IMR-90 (cell line): ENCODE data around the gene SLC2A11. TPM values are rescaled to one million over a fixed set of nuclear protein-coding genes. Genes with fewer than 3 reads are reported as not detected.

ENCODE experiments used
- ATAC-seq: fragments of 200-7000 bp; cut with Tn5 transposase; 2 replicates; pipeline ENCODE4 v1.9.1; 2020; ENCODE audit warnings: low read depth, mild to moderate bottlenecking, moderate library complexity
- BruUV-seq: library from RNA; stranded (reverse); fragments of 400-500 nt; replicated peaks from 2 replicates; lab custom pipeline; 2021; lab: Mats Ljungman, UMichigan
- CTCF ChIA-PET: fragments of 300-600 bp; formaldehyde crosslinking; extraction: SDS; loops from one replicate; lab custom pipeline; 2021; ENCODE audit warnings: antibody characterized with exemption; lab: Yijun Ruan, JAX
- POLR2A ChIA-PET: fragments of 300-600 bp; sonication (Branson Sonifier 250); formaldehyde crosslinking; loops from one replicate; lab custom pipeline; 2022; ENCODE audit warnings: antibody characterized with exemption; ENCODE audit not compliant: unreplicated experiment; lab: Charles Lee
- DNase-seq: peaks from one replicate; pipeline ENCODE4 v3.0.0; 2013
- H2AFZ ChIP-seq: replicated peaks from 2 replicates; pipeline ENCODE3; 2013; ENCODE audit warnings: low read length, mild to moderate bottlenecking; ENCODE audit not compliant: poor library complexity
- H2AK5ac ChIP-seq: 2 replicates; pipeline ENCODE4 v1.6.1; 2013; ENCODE audit warnings: low read depth, low read length, inconsistent platforms
- H2AK9ac ChIP-seq: replicated peaks from 2 replicates; pipeline ENCODE3; 2013; ENCODE audit warnings: mild to moderate bottlenecking, low read depth, low read length, moderate library complexity; ENCODE audit not compliant: poor library complexity
- H2BK120ac ChIP-seq: 2 replicates; pipeline ENCODE4 v1.6.1; 2013; ENCODE audit warnings: low read depth, low read length, inconsistent platforms
- H2BK15ac ChIP-seq: 3 replicates; pipeline ENCODE4 v1.6.1; 2013; ENCODE audit warnings: low read depth, low read length, inconsistent platforms
- H2BK20ac ChIP-seq: 2 replicates; pipeline ENCODE4 v1.6.1; 2013; ENCODE audit warnings: low read depth, mild to moderate bottlenecking, inconsistent platforms, low read length, moderate library complexity
- H2BK5ac ChIP-seq: 2 replicates; pipeline ENCODE4 v1.6.1; 2013; ENCODE audit warnings: mild to moderate bottlenecking, low read depth, low read length, inconsistent platforms; ENCODE audit not compliant: poor library complexity, severe bottlenecking
- H3K14ac ChIP-seq: replicated peaks from 2 replicates; pipeline ENCODE4 v1.6.1; 2013; ENCODE audit warnings: low read depth, low read length, inconsistent platforms
- H3K18ac ChIP-seq: 2 replicates; pipeline ENCODE4 v1.6.1; 2013; ENCODE audit warnings: low read depth, low read length, control low read depth
- H3K23ac ChIP-seq: 2 replicates; pipeline ENCODE4 v1.6.1; 2013; ENCODE audit warnings: low read depth, low read length, inconsistent platforms
- H3K27ac ChIP-seq: 2 replicates; pipeline ENCODE4 v1.5.1; 2013; ENCODE audit warnings: mild to moderate bottlenecking, control low read depth, low read length; ENCODE audit not compliant: insufficient read depth
- H3K27me3 ChIP-seq: 2 replicates; pipeline ENCODE4 v1.6.1; 2013; ENCODE audit warnings: low read length; ENCODE audit not compliant: control insufficient read depth, insufficient read depth
- H3K36me3 ChIP-seq: 2 replicates; pipeline ENCODE4 v1.6.1; 2013; ENCODE audit warnings: low read length, mixed read lengths; ENCODE audit not compliant: control insufficient read depth, insufficient read depth
- H3K4ac ChIP-seq: 2 replicates; pipeline ENCODE4 v1.6.1; 2013; ENCODE audit warnings: low read depth, low read length, inconsistent platforms
- H3K4me1 ChIP-seq: 2 replicates; pipeline ENCODE4 v1.6.1; 2013; ENCODE audit warnings: low read length, mixed read lengths; ENCODE audit not compliant: control insufficient read depth, insufficient read depth
- H3K4me2 ChIP-seq: 2 replicates; pipeline ENCODE4 v1.6.1; 2013; ENCODE audit warnings: low read depth, mild to moderate bottlenecking, control low read depth, low read length, moderate library complexity
- H3K4me3 ChIP-seq: 2 replicates; pipeline ENCODE4 v1.5.1; 2013; ENCODE audit warnings: low read depth, mild to moderate bottlenecking, control low read depth, low read length, moderate library complexity; ENCODE audit not compliant: insufficient read depth
- H3K56ac ChIP-seq: 2 replicates; pipeline ENCODE4 v1.6.1; 2013; ENCODE audit warnings: low read length, inconsistent platforms; ENCODE audit not compliant: insufficient read depth; ENCODE audit errors: extremely low read depth
- H3K79me1 ChIP-seq, 2 experiments: 2 replicates each; pipeline ENCODE4 v1.6.1; 2013; ENCODE audit warnings: low read length in 2 of 2, inconsistent platforms in 1 of 2, low read depth in 1 of 2
- H3K9ac ChIP-seq: 2 replicates; pipeline ENCODE4 v1.6.1; 2013; ENCODE audit warnings: low read depth, low read length, control low read depth
- H3K9me1 ChIP-seq: 2 replicates; pipeline ENCODE4 v1.6.1; 2013; ENCODE audit warnings: low read length, inconsistent platforms; ENCODE audit not compliant: insufficient read depth
- H3K9me3 ChIP-seq: 2 replicates; pipeline ENCODE4 v1.6.1; 2013; ENCODE audit warnings: low read length; ENCODE audit not compliant: control insufficient read depth, insufficient read depth
- H4K20me1 ChIP-seq: 2 replicates; pipeline ENCODE4 v1.6.1; 2013; ENCODE audit warnings: low read length, inconsistent platforms; ENCODE audit not compliant: insufficient read depth
- H4K5ac ChIP-seq: 2 replicates; pipeline ENCODE4 v1.6.1; 2013; ENCODE audit warnings: mild to moderate bottlenecking, low read depth, low read length, control low read depth
- H4K8ac ChIP-seq, 2 experiments: 2 replicates each; pipeline ENCODE4 v1.6.1; 2013; ENCODE audit warnings: low read depth in 2 of 2, low read length in 2 of 2, control low read depth in 1 of 2, inconsistent platforms in 1 of 2
- H4K91ac ChIP-seq: 2 replicates; pipeline ENCODE4 v1.6.1; 2013; ENCODE audit warnings: low read depth, low read length, inconsistent platforms; ENCODE audit not compliant: insufficient read depth
- BHLHE40 ChIP-seq: fragments of 150-350 bp; IDR thresholded peaks from 2 replicates; pipeline ENCODE4 v1.6.1; 2016; ENCODE audit warnings: mild to moderate bottlenecking, low read depth, low read length
- CEBPB ChIP-seq: IDR thresholded peaks from 2 replicates; pipeline ENCODE4 v1.6.1; 2012; ENCODE audit warnings: low read depth, low read length, improper control_type of control experiment
- CHD1 ChIP-seq: IDR thresholded peaks from 2 replicates; pipeline ENCODE4 v1.6.1; 2012; ENCODE audit warnings: low read depth, low read length, improper control_type of control experiment
- ELK1 ChIP-seq: fragments of 150-350 bp; IDR thresholded peaks from 2 replicates; pipeline ENCODE4 v1.6.1; 2016; ENCODE audit warnings: low read depth, mild to moderate bottlenecking, low read length, moderate library complexity, borderline replicate concordance
- FOS ChIP-seq: fragments of 150-350 bp; IDR thresholded peaks from 2 replicates; pipeline ENCODE4 v1.6.1; 2016; ENCODE audit warnings: low read depth, low read length
- MAFK ChIP-seq: IDR thresholded peaks from 2 replicates; pipeline ENCODE4 v1.6.1; 2012; ENCODE audit warnings: low read depth, low read length, improper control_type of control experiment
- MAZ ChIP-seq: IDR thresholded peaks from 2 replicates; pipeline ENCODE4 v1.6.1; 2012; ENCODE audit warnings: low read depth, mild to moderate bottlenecking, low read length, improper control_type of control experiment, moderate library complexity, borderline replicate concordance
- MXI1 ChIP-seq: IDR thresholded peaks from 2 replicates; pipeline ENCODE4 v1.6.1; 2012; ENCODE audit warnings: low read depth, mild to moderate bottlenecking, low read length, moderate library complexity, borderline replicate concordance
- NFE2L2 ChIP-seq: fragments of 150-350 bp; IDR thresholded peaks from 2 replicates; pipeline ENCODE4 v1.6.1; 2016; ENCODE audit warnings: low read depth, mild to moderate bottlenecking, low read length
- POLR2A ChIP-seq: IDR thresholded peaks from 2 replicates; pipeline ENCODE4 v1.6.1; 2012; ENCODE audit warnings: mild to moderate bottlenecking, low read depth, low read length
- RAD21 ChIP-seq: IDR thresholded peaks from 2 replicates; pipeline ENCODE4 v1.6.1; 2012; ENCODE audit warnings: low read length, improper control_type of control experiment
- RCOR1 ChIP-seq: IDR thresholded peaks from 2 replicates; pipeline ENCODE4 v1.6.1; 2012; ENCODE audit warnings: mild to moderate bottlenecking, low read length, improper control_type of control experiment; ENCODE audit not compliant: insufficient replicate concordance
- RFX5 ChIP-seq: IDR thresholded peaks from 2 replicates; pipeline ENCODE4 v1.8.0; 2012; ENCODE audit warnings: low read depth, mild to moderate bottlenecking, low read length, moderate library complexity
- SMC3 ChIP-seq: fragments of 150-350 bp; IDR thresholded peaks from 2 replicates; pipeline ENCODE4 v1.6.1; 2016; ENCODE audit warnings: low read depth, mild to moderate bottlenecking, antibody characterized with exemption, low read length, moderate library complexity
- WGBS, 2 experiments: methylation state at CpG; one replicate each; pipeline versions ENCODE4 v1.1.5 to v1.1.7; 2013; ENCODE audit warnings: missing lambda C conversion rate in 2 of 2; ENCODE audit not compliant: insufficient read length in 1 of 2; ENCODE audit errors: extremely low coverage in 2 of 2; 5-methylcytosine and 5-hydroxymethylcytosine counted together
- dilution Hi-C: fragments of 300-500 bp; cut with HindIII; formaldehyde crosslinking; loops from one replicate; pipeline ENCODE4 v1.14.3; 2018; ENCODE audit warnings: low sequenced_read_pairs; ENCODE audit not compliant: unreplicated experiment
- in situ Hi-C: fragments of 300-500 bp; cut with MboI; formaldehyde crosslinking; loops from 3 replicates; pipeline ENCODE4 v1.14.3; 2019; ENCODE audit warnings: low sequenced_read_pairs, inconsistent platforms, mixed read lengths
- intact Hi-C: fragments of 100-400 bp; cut with micrococcal nuclease; formaldehyde crosslinking; loops from 2 replicates; pipeline ENCODE4 v1.10.0; 2022
- polyA plus RNA-seq, 3 experiments: library from polyadenylated mRNA; depleted of rRNA; stranded (reverse); fragments of >200 nt; gene quantifications; 2 replicates each; pipeline ENCODE4 v1.2.3, GENCODE V29; 2012; ENCODE audit warnings: low replicate concordance in 1 of 3
- total RNA-seq: library from RNA; depleted of rRNA; stranded (reverse); fragments of >200 nt; gene quantifications from 2 replicates; pipeline ENCODE4 v1.2.3, GENCODE V29; 2012
- TF ChIP-seq, protein P1 (sequence below): fragments of 150-350 bp; IDR thresholded peaks from 2 replicates; pipeline ENCODE4 v1.6.1; 2017; ENCODE audit warnings: mild to moderate bottlenecking, antibody characterized with exemption, low read length, low read depth
- TF ChIP-seq, protein P2 (sequence below): conservative IDR thresholded peaks from 2 replicates; pipeline ENCODE4 v1.5.1; 2012; ENCODE audit warnings: mild to moderate bottlenecking, low read depth, low read length, improper control_type of control experiment

Gene SLC2A11
- total and polyA plus RNA-seq, 2 of the 4 experiments (the other 2 are of a cell fraction), result 3.2 to 8.7 TPM

GRCh38 chr22:23841292-23841691, 16.4 kb upstream of the SLC2A11 start:
- Histone ChIP-seq H4K20me1 (no peaks in the 10 kb centered on the region; the same call in 1 of the 2 replicates), H3K4me2 (no peak overlapping the region), H3K9me3 (no peaks in the 10 kb centered on the region), H3K4me3 (no peak overlapping the region), H2AK5ac (0 out of 2 replicates have a peak overlapping the region, but pooled peaks have one; percentile 17), H3K79me1 (no peaks in the 10 kb centered on the region), H2BK15ac (no peak overlapping the region), H3K36me3 (peaks cover 4% of the 10 kb centered on the region; the same call in 1 of the 2 replicates), H3K14ac (no peak overlapping the region), H2AFZ (no peak overlapping the region), H2BK120ac (no peak overlapping the region), H3K27me3 (no peaks in the 10 kb centered on the region; the same call in 1 of the 2 replicates), H4K8ac (no peak overlapping the region), H3K56ac (no peak overlapping the region), H3K9me1 (no peaks in the 10 kb centered on the region), H3K23ac (no peak overlapping the region), H3K4me1 (peaks cover 11% of the 10 kb centered on the region), H3K18ac (no peak overlapping the region), H2AK9ac (peak overlapping the region; percentile 15), H3K4ac (no peak overlapping the region), H4K5ac (no peak overlapping the region), H2BK20ac (no peak overlapping the region), H3K9ac (no peak overlapping the region), H4K91ac (no peak overlapping the region), H3K27ac (no peak overlapping the region), H2BK5ac (no peak overlapping the region)
- 76% methylated on average over 4 of the region's 5 CpGs; no CpG with 5 or more reads in 1 of the 2 experiments for WGBS, 2 experiments
- no peak for TF ChIP-seq NFE2L2
- TF ChIP-seq FOS, result no peak
- no peak for TF ChIP-seq POLR2A
- TF ChIP-seq BHLHE40, result no peak
- TF ChIP-seq, protein P1, sequence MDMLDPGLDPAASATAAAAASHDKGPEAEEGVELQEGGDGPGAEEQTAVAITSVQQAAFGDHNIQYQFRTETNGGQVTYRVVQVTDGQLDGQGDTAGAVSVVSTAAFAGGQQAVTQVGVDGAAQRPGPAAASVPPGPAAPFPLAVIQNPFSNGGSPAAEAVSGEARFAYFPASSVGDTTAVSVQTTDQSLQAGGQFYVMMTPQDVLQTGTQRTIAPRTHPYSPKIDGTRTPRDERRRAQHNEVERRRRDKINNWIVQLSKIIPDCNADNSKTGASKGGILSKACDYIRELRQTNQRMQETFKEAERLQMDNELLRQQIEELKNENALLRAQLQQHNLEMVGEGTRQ, result no peak
- no peak for TF ChIP-seq MXI1
- no peak for TF ChIP-seq MAFK
- TF ChIP-seq CEBPB, result no peak
- no peak for TF ChIP-seq ELK1
- TF ChIP-seq RAD21, result no peak
- no peak for TF ChIP-seq RFX5
- TF ChIP-seq RCOR1, result no peak
- no peak for TF ChIP-seq MAZ
- TF ChIP-seq CHD1, result no peak
- TF ChIP-seq, protein P2, sequence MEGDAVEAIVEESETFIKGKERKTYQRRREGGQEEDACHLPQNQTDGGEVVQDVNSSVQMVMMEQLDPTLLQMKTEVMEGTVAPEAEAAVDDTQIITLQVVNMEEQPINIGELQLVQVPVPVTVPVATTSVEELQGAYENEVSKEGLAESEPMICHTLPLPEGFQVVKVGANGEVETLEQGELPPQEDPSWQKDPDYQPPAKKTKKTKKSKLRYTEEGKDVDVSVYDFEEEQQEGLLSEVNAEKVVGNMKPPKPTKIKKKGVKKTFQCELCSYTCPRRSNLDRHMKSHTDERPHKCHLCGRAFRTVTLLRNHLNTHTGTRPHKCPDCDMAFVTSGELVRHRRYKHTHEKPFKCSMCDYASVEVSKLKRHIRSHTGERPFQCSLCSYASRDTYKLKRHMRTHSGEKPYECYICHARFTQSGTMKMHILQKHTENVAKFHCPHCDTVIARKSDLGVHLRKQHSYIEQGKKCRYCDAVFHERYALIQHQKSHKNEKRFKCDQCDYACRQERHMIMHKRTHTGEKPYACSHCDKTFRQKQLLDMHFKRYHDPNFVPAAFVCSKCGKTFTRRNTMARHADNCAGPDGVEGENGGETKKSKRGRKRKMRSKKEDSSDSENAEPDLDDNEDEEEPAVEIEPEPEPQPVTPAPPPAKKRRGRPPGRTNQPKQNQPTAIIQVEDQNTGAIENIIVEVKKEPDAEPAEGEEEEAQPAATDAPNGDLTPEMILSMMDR, result no peak
- no peak for TF ChIP-seq SMC3
- no TSS peak for BruUV-seq
- intact Hi-C loops, result no loop called here
- POLR2A ChIA-PET, result no interaction called here
- CTCF ChIA-PET, result no interaction called here
- ATAC-seq, result no peak
- dilution Hi-C loops, result no loop called here
- no peak for DNase-seq
- in situ Hi-C loops, result loop anchor here (10.0 kb wide), 1 partner anchor 316 kb away; no protein-coding TSS in a partner anchor
